Smooth muscle cell of the pulmonary artery (primary cell): ENCODE results near the gene ATG9B. TPM values are rescaled to one million over a fixed set of nuclear protein-coding genes. Genes with fewer than 3 reads are reported as not detected.

Source experiments
- total RNA-seq: library from RNA; depleted of rRNA; stranded (reverse); fragments of >200 nt; gene quantifications from 2 replicates; pipeline ENCODE4 v1.2.3, GENCODE V29; 2014

Gene ATG9B
- 0.98 and 1.2 TPM in 2 replicates for total RNA-seq

GRCh38 chr7:151024435-151025056 is at the start of gene ATG9B:
TSS of gene ATG9B (minus strand) at chr7:151024494. CDS start at chr7:151024423, 71 bp downstream.

GRCh38 chr7:151059367-151060112 is 35.2 kb upstream of the ATG9B start, which contains the start of gene SLC4A2:
TSS of gene SLC4A2 (plus strand) at chr7:151059589. CDS start at chr7:151061988, 2,399 bp downstream.

GRCh38 chr7:151057506-151057988 is 33.3 kb upstream of the ATG9B start, which contains the start of gene CDK5:
TSS of gene CDK5 (minus strand) at chr7:151057897. CDS start at chr7:151057848, 49 bp downstream.

GRCh38 chr7:151047976-151048815 is 23.9 kb upstream of the ATG9B start, which contains the start of gene ASIC3:
TSS of gene ASIC3 (plus strand) at chr7:151048531. CDS start at chr7:151048886, 355 bp downstream.

GRCh38 chr7:151028131-151028947 is 4.0 kb upstream of the ATG9B start, which contains the start of gene ABCB8:
TSS of gene ABCB8 (plus strand) at chr7:151028450. CDS start at chr7:151028516, 66 bp downstream.

GRCh38 chr7:150990416-150991186 is 33.7 kb downstream of the ATG9B start, which contains the start of gene NOS3:
TSS of gene NOS3 (plus strand) at chr7:150991017. CDS start at chr7:150993804, 2,787 bp downstream.

GRCh38 chr7:150978126-150978789 is 46.0 kb downstream of the ATG9B start, which contains the start of gene KCNH2:
TSS of gene KCNH2 (minus strand) at chr7:150978321. CDS start at chr7:150977913, 408 bp downstream.

Other genes with a start within 250 kb of the ATG9B start
- not detected in 2 replicates for gene TMEM176B, start 224.1 kb downstream of the ATG9B start, total RNA-seq
- gene TMEM176A, start 223.7 kb downstream of the ATG9B start, total RNA-seq: not detected in 2 replicates
- not detected in 2 replicates for gene AOC1, start 172.0 kb downstream of the ATG9B start, total RNA-seq
- 0.13 and 0.79 TPM in 2 replicates for gene KCNH2, start 46.2 kb downstream of the ATG9B start, total RNA-seq
- gene NOS3, start 33.5 kb downstream of the ATG9B start, total RNA-seq: 0.17 and 0.33 TPM in 2 replicates
- 34.2 and 37.6 TPM in 2 replicates for gene ABCB8, start 4.0 kb upstream of the ATG9B start, total RNA-seq
- gene ASIC3, start 24.0 kb upstream of the ATG9B start, total RNA-seq: 0.26 TPM in 2 replicates
- 17.9 and 18.8 TPM in 2 replicates for gene CDK5, start 33.4 kb upstream of the ATG9B start, total RNA-seq
- gene SLC4A2, start 35.1 kb upstream of the ATG9B start, total RNA-seq: 88.2 and 137 TPM in 2 replicates
- 75.0 and 92.8 TPM in 2 replicates for gene FASTK, start 56.3 kb upstream of the ATG9B start, total RNA-seq
- 25.5 and 26.2 TPM in 2 replicates for gene TMUB1, start 59.0 kb upstream of the ATG9B start, total RNA-seq
- gene AGAP3, start 62.0 kb upstream of the ATG9B start, total RNA-seq: 31.9 and 61.6 TPM in 2 replicates
- not detected in 2 replicates for gene GBX1, start 143.2 kb upstream of the ATG9B start, total RNA-seq
- not detected in 2 replicates for gene ASB10, start 162.8 kb upstream of the ATG9B start, total RNA-seq
- not detected in 2 replicates for gene H2BK1, start 186.0 kb upstream of the ATG9B start, total RNA-seq
- gene ABCF2, start 202.7 kb upstream of the ATG9B start, total RNA-seq: 40.4 and 54.2 TPM in 2 replicates
- gene CHPF2, start 208.0 kb upstream of the ATG9B start, total RNA-seq: 123 and 204 TPM in 2 replicates
- 37.1 and 38.7 TPM in 2 replicates for gene SMARCD3, start 224.2 kb upstream of the ATG9B start, total RNA-seq